Adipocyte (in vitro differentiated cells): ENCODE data around the gene MAGI3.
"Not testable (repeated sequence)": the region's sequence is repeated elsewhere in the genome, so short reads cannot be mapped to it uniquely, and the experiment has no call there.

Experiments
- DNase-seq: peaks from one replicate; pipeline ENCODE4 v3.0.0-alpha.2; 2015; ENCODE audit warnings: low read depth
- H3K27me3 ChIP-seq: replicated peaks from 2 replicates; pipeline ENCODE4 v1.7.0; 2013; ENCODE audit warnings: mild to moderate bottlenecking, low read length, moderate library complexity; ENCODE audit not compliant: control insufficient read depth, insufficient read depth
- H3K36me3 ChIP-seq: 2 replicates; pipeline ENCODE4 v1.7.0; 2013; ENCODE audit warnings: low read length, mild to moderate bottlenecking, moderate library complexity; ENCODE audit not compliant: control insufficient read depth, insufficient read depth, severe bottlenecking
- H3K4me1 ChIP-seq: 2 replicates; pipeline ENCODE4 v1.7.0; 2013; ENCODE audit warnings: mild to moderate bottlenecking, low read length, moderate library complexity; ENCODE audit not compliant: control insufficient read depth, insufficient read depth
- H3K4me3 ChIP-seq: 2 replicates; pipeline ENCODE4 v1.7.0; 2013; ENCODE audit warnings: mild to moderate bottlenecking, low read length, moderate library complexity
- H3K9ac ChIP-seq: 2 replicates; pipeline ENCODE4 v1.7.0; 2013; ENCODE audit warnings: mild to moderate bottlenecking, low read length, moderate library complexity
- H3K9me3 ChIP-seq: 2 replicates; pipeline ENCODE4 v1.7.0; 2013; ENCODE audit warnings: mild to moderate bottlenecking, low read length, moderate library complexity; ENCODE audit not compliant: control insufficient read depth

The MAGI3 gene

GRCh38 chr1:113490384-113490783 is 100.1 kb downstream of the MAGI3 start:
- no peaks in the 10 kb centered on the region for H3K4me1 ChIP-seq
- H3K36me3 ChIP-seq: no peaks in the 10 kb centered on the region
- no peak overlapping the region for H3K4me3 ChIP-seq
- no peaks in the 10 kb centered on the region for H3K27me3 ChIP-seq
- no peak overlapping the region for H3K9ac ChIP-seq
- DNase-seq: no peak
- peaks cover 13% of the 10 kb centered on the region for H3K9me3 ChIP-seq

- H3K4me3 ChIP-seq: no peak overlapping the region
- no peaks in the 10 kb centered on the region for H3K4me1 ChIP-seq
- H3K9ac ChIP-seq: no peak overlapping the region
- DNase-seq: no peak
- H3K9me3 ChIP-seq: peaks cover 13% of the 10 kb centered on the region
- no peaks in the 10 kb centered on the region for H3K27me3 ChIP-seq
- H3K36me3 ChIP-seq: no peaks in the 10 kb centered on the region
Measured at GRCh38 chr1:113493533-113493932, 103.2 kb downstream of the MAGI3 start.

GRCh38 chr1:113505357-113505756 is 115.0 kb downstream of the MAGI3 start:
- Histone ChIP-seq H3K4me1 (no peaks in the 10 kb centered on the region), H3K27me3 (no peaks in the 10 kb centered on the region), H3K9me3 (peaks cover 2% of the 10 kb centered on the region), H3K36me3 (no peaks in the 10 kb centered on the region), H3K9ac (no peak overlapping the region), H3K4me3 (no peak overlapping the region)
- DNase-seq: no peak

- Histone ChIP-seq H3K36me3 (no peaks in the 10 kb centered on the region), H3K4me1 (no peaks in the 10 kb centered on the region), H3K27me3 (no peaks in the 10 kb centered on the region), H3K9ac (no peak overlapping the region), H3K9me3 (peaks cover 17% of the 10 kb centered on the region), H3K4me3 (no peak overlapping the region)
- DNase-seq: no peak
Measured at GRCh38 chr1:113507552-113508214, 117.4 kb downstream of the MAGI3 start.

- no peak for DNase-seq
- Histone ChIP-seq H3K9me3 (peaks cover 17% of the 10 kb centered on the region), H3K27me3 (no peaks in the 10 kb centered on the region), H3K4me1 (no peaks in the 10 kb centered on the region), H3K9ac (no peak overlapping the region), H3K4me3 (no peak overlapping the region), H3K36me3 (no peaks in the 10 kb centered on the region)
Measured at GRCh38 chr1:113508364-113509164, 118.2 kb downstream of the MAGI3 start.

- H3K9ac ChIP-seq, H3K36me3 ChIP-seq, H3K4me1 ChIP-seq, H3K27me3 ChIP-seq, DNase-seq, H3K4me3 ChIP-seq: not testable (repeated sequence)
- peaks cover 17% of the 10 kb centered on the region for H3K9me3 ChIP-seq
Measured at GRCh38 chr1:113509766-113510165, 119.5 kb downstream of the MAGI3 start.

GRCh38 chr1:113511269-113511668 is 121.0 kb downstream of the MAGI3 start:
- no peak overlapping the region for H3K9ac ChIP-seq

GRCh38 chr1:113515498-113515897 is 125.2 kb downstream of the MAGI3 start:
- Histone ChIP-seq H3K27me3 (no peaks in the 10 kb centered on the region), H3K9me3 (peaks cover 14% of the 10 kb centered on the region), H3K4me1 (peaks cover 12% of the 10 kb centered on the region), H3K36me3 (no peaks in the 10 kb centered on the region), H3K4me3 (no peak overlapping the region), H3K9ac (no peak overlapping the region)
- peak; percentile 16 for DNase-seq

More at GRCh38 chr1:113511269-113511668, 121.0 kb downstream of the MAGI3 start:
- Histone ChIP-seq H3K4me3 (no peak overlapping the region), H3K4me1 (no peaks in the 10 kb centered on the region), H3K9me3 (peaks cover 17% of the 10 kb centered on the region), H3K36me3 (no peaks in the 10 kb centered on the region), H3K27me3 (no peaks in the 10 kb centered on the region)
- DNase-seq: no peak

GRCh38 chr1:113517346-113517745 is 127.0 kb downstream of the MAGI3 start:
- no peaks in the 10 kb centered on the region for H3K36me3 ChIP-seq
- H3K4me3 ChIP-seq: no peak overlapping the region
- DNase-seq: no peak
- no peaks in the 10 kb centered on the region for H3K27me3 ChIP-seq
- H3K4me1 ChIP-seq: peaks cover 12% of the 10 kb centered on the region
- no peak overlapping the region for H3K9ac ChIP-seq
- no peaks in the 10 kb centered on the region for H3K9me3 ChIP-seq

GRCh38 chr1:113517983-113518382 is 127.7 kb downstream of the MAGI3 start:
- DNase-seq: no peak
- no peaks in the 10 kb centered on the region for H3K27me3 ChIP-seq
- no peak overlapping the region for H3K9ac ChIP-seq
- no peaks in the 10 kb centered on the region for H3K9me3 ChIP-seq
- H3K4me3 ChIP-seq: no peak overlapping the region
- no peaks in the 10 kb centered on the region for H3K36me3 ChIP-seq
- H3K4me1 ChIP-seq: peaks cover 12% of the 10 kb centered on the region

GRCh38 chr1:113519556-113519955 is 129.2 kb downstream of the MAGI3 start:
- H3K4me1 ChIP-seq: peaks cover 12% of the 10 kb centered on the region
- H3K27me3 ChIP-seq: no peaks in the 10 kb centered on the region
- H3K9ac ChIP-seq: no peak overlapping the region
- peak; percentile 26 for DNase-seq
- no peaks in the 10 kb centered on the region for H3K36me3 ChIP-seq
- no peaks in the 10 kb centered on the region for H3K9me3 ChIP-seq
- no peak overlapping the region for H3K4me3 ChIP-seq
